GM21515 (cell line): ENCODE results near the gene OR1J2.

ENCODE experiments used
- ATAC-seq: cut with Tn5 transposase; IDR thresholded peaks from one replicate; pipeline ENCODE4 v1.9.1; 2021; ENCODE audit not compliant: unreplicated experiment

Gene OR1J2

GRCh38 chr9:122546196-122546595, 35.6 kb downstream of the OR1J2 start:
- no peak for ATAC-seq

- no peak for ATAC-seq
Observed at GRCh38 chr9:122551371-122551770, 40.8 kb downstream of the OR1J2 start.

GRCh38 chr9:122552812-122553211, 42.2 kb downstream of the OR1J2 start, which contains the start of gene OR1N2:
Gene OR1N2 (plus strand): TSS chr9:122553112. CDS start chr9:122553212, 100 bp downstream.
- no peak for ATAC-seq
